ENCODE measurements around the gene NLE1.

Gene NLE1

DNA sequence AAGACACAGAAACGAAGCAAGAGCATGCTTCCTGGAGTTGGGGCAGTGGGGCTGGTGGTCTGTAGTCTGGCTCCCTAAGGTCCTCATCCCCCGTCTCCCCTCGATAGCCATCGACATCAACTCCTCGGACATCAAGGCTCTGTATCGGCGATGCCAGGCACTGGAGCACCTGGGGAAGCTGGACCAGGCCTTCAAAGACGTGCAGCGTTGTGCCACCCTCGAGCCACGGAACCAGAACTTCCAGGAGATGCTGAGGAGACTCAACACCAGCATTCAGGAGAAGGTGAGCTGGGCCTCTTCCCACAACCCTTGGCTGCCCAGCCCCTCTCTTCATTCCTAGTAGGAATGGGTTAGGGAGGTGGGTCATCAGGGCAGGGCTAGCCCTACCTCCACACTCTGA lies 7.8 kb upstream of the NLE1 start:
- TF ChIP-seq POLR2A (IDR thresholded peaks at IDR 0.05; ENCODE audit: extremely low read depth, insufficient read length) (no peak), MYC (IDR thresholded peaks at IDR 0.05; ENCODE audit: low read depth, low read length) (no peak), CTCF (IDR thresholded peaks at IDR 0.05; ENCODE audit: low read depth, low read length) (no peak)
- TF ChIP-seq, protein P1, sequence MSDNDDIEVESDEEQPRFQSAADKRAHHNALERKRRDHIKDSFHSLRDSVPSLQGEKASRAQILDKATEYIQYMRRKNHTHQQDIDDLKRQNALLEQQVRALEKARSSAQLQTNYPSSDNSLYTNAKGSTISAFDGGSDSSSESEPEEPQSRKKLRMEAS (IDR thresholded peaks at IDR 0.05; ENCODE audit: low read depth, low read length) = no peak
- DNase-seq (ENCODE audit: low read depth) = no peak
- H3K4me3 ChIP-seq (ENCODE audit: low read depth, low read length) = no peak overlapping the region

- no peak overlapping the region for H3K4me3 ChIP-seq (ENCODE audit: low read depth, low read length)
- DNase-seq (ENCODE audit: low read depth) = no peak
- no peak for TF ChIP-seq MYC (IDR thresholded peaks at IDR 0.05; ENCODE audit: low read depth, low read length)
- TF ChIP-seq, protein P1 (IDR thresholded peaks at IDR 0.05; ENCODE audit: low read depth, low read length) = no peak
- no peak for TF ChIP-seq POLR2A (IDR thresholded peaks at IDR 0.05; ENCODE audit: extremely low read depth, insufficient read length)
- no peak for TF ChIP-seq CTCF (IDR thresholded peaks at IDR 0.05; ENCODE audit: low read depth, low read length)
Measured at GRCh38 chr17:35148144-35148543, 6.0 kb upstream of the NLE1 start.

DNA sequence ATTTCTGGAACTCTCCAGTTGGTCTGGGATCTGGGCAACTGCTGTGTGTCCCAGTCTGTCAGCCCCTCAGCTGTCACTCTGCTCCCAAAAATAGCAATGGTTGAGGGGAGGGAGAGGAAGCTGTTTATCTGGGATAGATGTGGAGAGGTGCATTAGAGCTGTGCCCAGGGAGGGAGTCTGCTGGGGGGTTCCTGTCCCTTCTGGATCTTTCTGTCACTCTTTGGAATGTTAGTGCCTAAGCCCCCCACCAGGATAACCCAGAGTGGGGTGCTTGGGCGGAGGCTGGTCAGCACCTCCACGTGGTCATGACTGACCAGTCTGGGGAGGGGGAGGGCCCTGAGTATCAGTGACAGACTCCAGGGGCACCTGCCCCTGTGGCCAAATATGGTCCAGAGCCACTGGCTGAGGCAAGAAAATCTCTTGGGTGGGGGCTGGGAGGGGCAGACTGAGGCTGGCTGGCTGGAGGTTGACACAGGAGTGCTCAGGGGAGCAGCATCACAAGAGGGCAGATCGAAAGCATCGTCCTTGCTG lies 5.3 kb upstream of the NLE1 start, which contains the start of gene UNC45B:
Gene UNC45B (plus strand): TSS at position 443 of the 531 bp plus-strand sequence. CDS start 447 bp downstream, outside the sequence.
- no peak for DNase-seq (ENCODE audit: low read depth)
- no peak within 1 kb of the TSS for H3K4me3 ChIP-seq (ENCODE audit: low read depth, low read length)
- TF ChIP-seq, protein P1 (IDR thresholded peaks at IDR 0.05; ENCODE audit: low read depth, low read length) = no peak
- TF ChIP-seq MYC (IDR thresholded peaks at IDR 0.05; ENCODE audit: low read depth, low read length) (no peak), POLR2A (IDR thresholded peaks at IDR 0.05; ENCODE audit: extremely low read depth, insufficient read length) (no peak), CTCF (IDR thresholded peaks at IDR 0.05; ENCODE audit: low read depth, low read length) (no peak)

DNA sequence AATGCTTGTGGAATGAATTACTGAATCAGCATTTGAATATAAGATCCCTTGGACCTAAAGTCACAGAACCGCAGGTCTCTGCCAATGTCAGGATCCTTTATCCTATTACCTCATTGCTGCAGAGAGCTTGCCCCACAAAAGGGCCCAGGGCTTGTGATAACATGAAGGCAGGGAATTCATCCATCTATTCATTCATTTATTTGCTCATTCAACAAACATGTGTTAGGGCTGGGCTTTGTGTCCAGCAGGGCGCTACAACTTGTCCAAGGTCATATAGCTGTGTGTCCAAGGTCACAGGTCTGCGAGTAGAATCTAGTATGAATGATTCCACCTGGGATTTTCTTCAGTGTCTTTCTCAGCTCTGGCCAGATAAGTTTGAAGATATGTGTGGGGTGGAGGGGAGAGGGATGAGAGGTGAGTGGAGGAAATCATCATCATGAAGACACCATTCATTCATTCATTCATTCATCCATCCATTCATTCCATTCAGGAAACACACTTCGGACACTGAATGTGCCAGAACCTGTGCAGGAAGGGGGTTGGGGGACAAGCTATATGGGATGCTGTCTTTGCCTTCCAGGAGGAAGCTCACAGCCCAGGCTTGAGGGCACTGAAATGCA lies 4.2 kb upstream of the NLE1 start:
- no peak overlapping the region for H3K4me3 ChIP-seq (ENCODE audit: low read depth, low read length)
- no peak for TF ChIP-seq MYC (IDR thresholded peaks at IDR 0.05; ENCODE audit: low read depth, low read length)
- TF ChIP-seq CTCF (IDR thresholded peaks at IDR 0.05; ENCODE audit: low read depth, low read length) = no peak
- TF ChIP-seq, protein P1 (IDR thresholded peaks at IDR 0.05; ENCODE audit: low read depth, low read length) = no peak
- no peak for TF ChIP-seq POLR2A (IDR thresholded peaks at IDR 0.05; ENCODE audit: extremely low read depth, insufficient read length)
- no peak for DNase-seq (ENCODE audit: low read depth)

- TF ChIP-seq CTCF (IDR thresholded peaks at IDR 0.05; ENCODE audit: low read depth, low read length) (no peak), POLR2A (IDR thresholded peaks at IDR 0.05; ENCODE audit: extremely low read depth, insufficient read length) (no peak), MYC (IDR thresholded peaks at IDR 0.05; ENCODE audit: low read depth, low read length) (no peak)
- TF ChIP-seq, protein P1 (IDR thresholded peaks at IDR 0.05; ENCODE audit: low read depth, low read length) = no peak
Measured at GRCh38 chr17:35144840-35145239, 2.7 kb upstream of the NLE1 start.

More at GRCh38 chr17:35144840-35145239, 2.7 kb upstream of the NLE1 start:
- DNase-seq (ENCODE audit: low read depth) = no peak
- no peak overlapping the region for H3K4me3 ChIP-seq (ENCODE audit: low read depth, low read length)

Data from NB4 (cell line).